ENCODE results near the gene ABLIM3. TPM values are rescaled to one million over a fixed set of nuclear protein-coding genes. Genes with fewer than 3 reads are reported as not detected.

Gene ABLIM3
- total RNA-seq, 1 experiment from 2014 or later = 12.9 TPM

DNA sequence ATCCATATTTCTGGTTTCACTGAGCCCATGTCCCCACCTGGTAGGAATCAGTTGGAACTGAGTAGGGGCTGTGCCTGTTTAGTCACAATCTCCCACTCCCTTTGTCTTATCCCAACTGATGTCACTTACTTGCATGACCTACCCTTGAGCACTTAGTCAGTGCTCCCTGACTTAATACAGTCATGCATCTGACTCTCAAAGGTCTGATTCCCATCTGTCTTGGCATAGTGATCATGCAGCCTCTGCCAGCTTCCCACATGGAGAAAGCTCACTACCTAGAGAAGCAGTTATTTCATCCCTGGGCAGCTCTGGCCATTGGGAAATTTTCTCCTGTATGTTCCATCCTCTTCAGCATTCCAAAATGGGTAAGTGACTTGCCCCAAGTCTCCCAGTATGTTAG is 24.8 kb downstream of the ABLIM3 start:
- POLR2A ChIA-PET = no interaction called here
- BruUV-seq (replicated peaks) = no TSS peak
- in situ Hi-C loops (cut with HindIII; ENCODE audit: low pct_unique_long_range_greater_than_20kb, low sequenced_read_pairs) (no loop called here), intact Hi-C loops (cut with micrococcal nuclease; ENCODE audit: unreplicated experiment) (no loop called here)
- CTCF ChIA-PET = no interaction called here
- Histone ChIP-seq H3K4me3 (ENCODE audit: low read depth in 2 of 2, low read length in 2 of 2) (no peak overlapping the region), H3K36me3 (ENCODE audit: control insufficient read depth, insufficient read depth, low read length) (no peaks in the 10 kb centered on the region), H3K9me3 (ENCODE audit: control insufficient read depth, insufficient read depth, low read depth, low read length) (no peaks in the 10 kb centered on the region), H3K27me3 (ENCODE audit: control insufficient read depth, insufficient read depth, low read length) (no peaks in the 10 kb centered on the region), H3K27ac (ENCODE audit: low read length) (no peak overlapping the region), H3K4me1 (ENCODE audit: control insufficient read depth, insufficient read depth, low read length) (no peaks in the 10 kb centered on the region; the same call in 1 of the 2 replicates)
- DNase-seq (ENCODE audit: low read depth, low spot score) = no peak
- ATAC-seq = no peak
- TF ChIP-seq, protein P1, sequence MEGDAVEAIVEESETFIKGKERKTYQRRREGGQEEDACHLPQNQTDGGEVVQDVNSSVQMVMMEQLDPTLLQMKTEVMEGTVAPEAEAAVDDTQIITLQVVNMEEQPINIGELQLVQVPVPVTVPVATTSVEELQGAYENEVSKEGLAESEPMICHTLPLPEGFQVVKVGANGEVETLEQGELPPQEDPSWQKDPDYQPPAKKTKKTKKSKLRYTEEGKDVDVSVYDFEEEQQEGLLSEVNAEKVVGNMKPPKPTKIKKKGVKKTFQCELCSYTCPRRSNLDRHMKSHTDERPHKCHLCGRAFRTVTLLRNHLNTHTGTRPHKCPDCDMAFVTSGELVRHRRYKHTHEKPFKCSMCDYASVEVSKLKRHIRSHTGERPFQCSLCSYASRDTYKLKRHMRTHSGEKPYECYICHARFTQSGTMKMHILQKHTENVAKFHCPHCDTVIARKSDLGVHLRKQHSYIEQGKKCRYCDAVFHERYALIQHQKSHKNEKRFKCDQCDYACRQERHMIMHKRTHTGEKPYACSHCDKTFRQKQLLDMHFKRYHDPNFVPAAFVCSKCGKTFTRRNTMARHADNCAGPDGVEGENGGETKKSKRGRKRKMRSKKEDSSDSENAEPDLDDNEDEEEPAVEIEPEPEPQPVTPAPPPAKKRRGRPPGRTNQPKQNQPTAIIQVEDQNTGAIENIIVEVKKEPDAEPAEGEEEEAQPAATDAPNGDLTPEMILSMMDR (IDR thresholded peaks at IDR 0.05) = no peak
- TF ChIP-seq TCF7L2 (IDR thresholded peaks at IDR 0.05; ENCODE audit: low read depth, low read length) (no peak), POLR2AphosphoS5 (IDR thresholded peaks at IDR 0.05; ENCODE audit: low read depth, low read length) (no peak), SIN3A (IDR thresholded peaks at IDR 0.05; ENCODE audit: borderline replicate concordance, insufficient read depth, low read depth, low read length) (no peak)
- TF ChIP-seq, protein P2, sequence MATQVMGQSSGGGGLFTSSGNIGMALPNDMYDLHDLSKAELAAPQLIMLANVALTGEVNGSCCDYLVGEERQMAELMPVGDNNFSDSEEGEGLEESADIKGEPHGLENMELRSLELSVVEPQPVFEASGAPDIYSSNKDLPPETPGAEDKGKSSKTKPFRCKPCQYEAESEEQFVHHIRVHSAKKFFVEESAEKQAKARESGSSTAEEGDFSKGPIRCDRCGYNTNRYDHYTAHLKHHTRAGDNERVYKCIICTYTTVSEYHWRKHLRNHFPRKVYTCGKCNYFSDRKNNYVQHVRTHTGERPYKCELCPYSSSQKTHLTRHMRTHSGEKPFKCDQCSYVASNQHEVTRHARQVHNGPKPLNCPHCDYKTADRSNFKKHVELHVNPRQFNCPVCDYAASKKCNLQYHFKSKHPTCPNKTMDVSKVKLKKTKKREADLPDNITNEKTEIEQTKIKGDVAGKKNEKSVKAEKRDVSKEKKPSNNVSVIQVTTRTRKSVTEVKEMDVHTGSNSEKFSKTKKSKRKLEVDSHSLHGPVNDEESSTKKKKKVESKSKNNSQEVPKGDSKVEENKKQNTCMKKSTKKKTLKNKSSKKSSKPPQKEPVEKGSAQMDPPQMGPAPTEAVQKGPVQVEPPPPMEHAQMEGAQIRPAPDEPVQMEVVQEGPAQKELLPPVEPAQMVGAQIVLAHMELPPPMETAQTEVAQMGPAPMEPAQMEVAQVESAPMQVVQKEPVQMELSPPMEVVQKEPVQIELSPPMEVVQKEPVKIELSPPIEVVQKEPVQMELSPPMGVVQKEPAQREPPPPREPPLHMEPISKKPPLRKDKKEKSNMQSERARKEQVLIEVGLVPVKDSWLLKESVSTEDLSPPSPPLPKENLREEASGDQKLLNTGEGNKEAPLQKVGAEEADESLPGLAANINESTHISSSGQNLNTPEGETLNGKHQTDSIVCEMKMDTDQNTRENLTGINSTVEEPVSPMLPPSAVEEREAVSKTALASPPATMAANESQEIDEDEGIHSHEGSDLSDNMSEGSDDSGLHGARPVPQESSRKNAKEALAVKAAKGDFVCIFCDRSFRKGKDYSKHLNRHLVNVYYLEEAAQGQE (IDR thresholded peaks at IDR 0.05; ENCODE audit: insufficient read depth in 1 of 2, low read depth in 2 of 2, low read length in 1 of 2) = no peak

DNA sequence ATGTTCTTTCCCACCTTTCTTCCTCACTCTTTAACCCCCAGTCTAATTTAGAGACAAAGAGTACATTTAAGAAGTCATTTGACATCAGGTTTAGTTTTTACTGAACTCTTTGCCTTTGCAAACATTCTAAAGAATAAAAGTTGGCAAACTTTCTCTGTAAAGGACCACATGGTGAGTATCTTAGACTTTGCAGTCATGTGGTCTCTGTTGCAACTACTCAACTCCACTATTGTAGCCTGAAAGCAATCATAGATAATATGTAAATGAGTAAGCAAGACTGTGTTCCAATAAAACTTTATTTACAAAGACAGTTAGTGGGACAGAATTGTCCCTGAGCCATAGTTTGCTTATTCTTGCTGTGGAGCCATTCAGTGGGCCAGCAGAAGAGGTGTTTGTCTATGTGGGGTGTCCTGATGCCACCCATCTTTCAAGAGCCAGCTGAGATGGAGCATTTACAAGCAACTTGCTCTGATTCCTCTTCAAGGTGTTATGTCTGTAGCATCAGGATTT is 25.4 kb downstream of the ABLIM3 start:
- in situ Hi-C loops (cut with HindIII; ENCODE audit: low pct_unique_long_range_greater_than_20kb, low sequenced_read_pairs) (no loop called here), intact Hi-C loops (cut with micrococcal nuclease; ENCODE audit: unreplicated experiment) (no loop called here)
- no peak for ATAC-seq
- TF ChIP-seq TCF7L2 (IDR thresholded peaks at IDR 0.05; ENCODE audit: low read depth, low read length) (no peak), POLR2AphosphoS5 (IDR thresholded peaks at IDR 0.05; ENCODE audit: low read depth, low read length) (no peak), SIN3A (IDR thresholded peaks at IDR 0.05; ENCODE audit: borderline replicate concordance, insufficient read depth, low read depth, low read length) (no peak)
- TF ChIP-seq, protein P2 (IDR thresholded peaks at IDR 0.05; ENCODE audit: insufficient read depth in 1 of 2, low read depth in 2 of 2, low read length in 1 of 2) = no peak
- TF ChIP-seq, protein P1 (IDR thresholded peaks at IDR 0.05) = no peak
- Histone ChIP-seq H3K4me3 (ENCODE audit: low read depth in 2 of 2, low read length in 2 of 2) (no peak overlapping the region), H3K36me3 (ENCODE audit: control insufficient read depth, insufficient read depth, low read length) (no peaks in the 10 kb centered on the region), H3K9me3 (ENCODE audit: control insufficient read depth, insufficient read depth, low read depth, low read length) (no peaks in the 10 kb centered on the region), H3K27ac (ENCODE audit: low read length) (no peak overlapping the region), H3K27me3 (ENCODE audit: control insufficient read depth, insufficient read depth, low read length) (no peaks in the 10 kb centered on the region), H3K4me1 (ENCODE audit: control insufficient read depth, insufficient read depth, low read length) (no peaks in the 10 kb centered on the region; the same call in 1 of the 2 replicates)
- DNase-seq (ENCODE audit: low read depth, low spot score) = no peak
- BruUV-seq (replicated peaks) = no TSS peak
- ChIA-PET POLR2A (no interaction called here), CTCF (no interaction called here)

Data from Panc1 (cell line).